Purkinje cell (primary cell): ENCODE measurements around the gene PCDHA7. TPM values are rescaled to one million over a fixed set of nuclear protein-coding genes. Genes with fewer than 3 reads are reported as not detected.

Source experiments
- polyA plus RNA-seq: library from polyadenylated mRNA; unstranded; fragments of >200 nt; fragmentation: Nextera tagmentation; gene quantifications from 2 replicates; pipeline ENCODE4 v1.2.1, GENCODE V29; 2014

The PCDHA7 gene
- polyA plus RNA-seq, 1 donor from 2014 or later, result 0.39 TPM

Other genes starting within 250 kb of the PCDHA7 start
- gene CD14, start 201.1 kb upstream of the PCDHA7 start, polyA plus RNA-seq, result 3.2 and 5.5 TPM in 2 replicates
- 0.35 TPM in 1 of 2 replicates, not detected in the other for gene TMCO6, start 194.8 kb upstream of the PCDHA7 start, polyA plus RNA-seq
- 580 and 589 TPM in 2 replicates for gene NDUFA2, start 186.6 kb upstream of the PCDHA7 start, polyA plus RNA-seq
- gene IK, start 186.4 kb upstream of the PCDHA7 start, polyA plus RNA-seq, result 95.1 and 132 TPM in 2 replicates
- gene WDR55, start 169.4 kb upstream of the PCDHA7 start, polyA plus RNA-seq, result 5.1 and 5.7 TPM in 2 replicates
- not detected in 2 replicates for gene DND1, start 160.7 kb upstream of the PCDHA7 start, polyA plus RNA-seq
- 68.3 and 76.9 TPM in 2 replicates for gene HARS1, start 142.9 kb upstream of the PCDHA7 start, polyA plus RNA-seq
- gene HARS2, start 142.8 kb upstream of the PCDHA7 start, polyA plus RNA-seq, result 9.2 and 12.1 TPM in 2 replicates
- 44.8 and 45.9 TPM in 2 replicates for gene ZMAT2, start 133.8 kb upstream of the PCDHA7 start, polyA plus RNA-seq
- 5.3 and 10.1 TPM in 2 replicates for gene PCDHA1, start 48.1 kb upstream of the PCDHA7 start, polyA plus RNA-seq
- gene PCDHA2, start 39.4 kb upstream of the PCDHA7 start, polyA plus RNA-seq, result not detected in 2 replicates
- 3.8 TPM in 1 of 2 replicates, not detected in the other for gene PCDHA3, start 33.2 kb upstream of the PCDHA7 start, polyA plus RNA-seq
- 0.62 and 10.7 TPM in 2 replicates for gene PCDHA4, start 27.2 kb upstream of the PCDHA7 start, polyA plus RNA-seq
- gene PCDHA5, start 12.7 kb upstream of the PCDHA7 start, polyA plus RNA-seq, result 1.5 and 6.3 TPM in 2 replicates
- gene PCDHA6, start 6.3 kb upstream of the PCDHA7 start, polyA plus RNA-seq, result 4.0 and 5.4 TPM in 2 replicates
- 1.4 TPM in 1 of 2 replicates, not detected in the other for gene PCDHA8, start 6.9 kb downstream of the PCDHA7 start, polyA plus RNA-seq
- gene PCDHA9, start 14.1 kb downstream of the PCDHA7 start, polyA plus RNA-seq, result 0.07 and 0.16 TPM in 2 replicates
- 13.4 and 23.1 TPM in 2 replicates for gene PCDHA10, start 21.6 kb downstream of the PCDHA7 start, polyA plus RNA-seq
- 2.2 and 2.8 TPM in 2 replicates for gene PCDHA11, start 34.7 kb downstream of the PCDHA7 start, polyA plus RNA-seq
- 1.1 and 1.2 TPM in 2 replicates for gene PCDHA12, start 41.0 kb downstream of the PCDHA7 start, polyA plus RNA-seq
- gene PCDHA13, start 47.9 kb downstream of the PCDHA7 start, polyA plus RNA-seq, result 12.7 and 31.9 TPM in 2 replicates
- 11.6 and 30.0 TPM in 2 replicates for gene PCDHAC1, start 92.0 kb downstream of the PCDHA7 start, polyA plus RNA-seq
- 22.6 and 36.9 TPM in 2 replicates for gene PCDHAC2, start 132.2 kb downstream of the PCDHA7 start, polyA plus RNA-seq
- gene PCDHB1, start 217.1 kb downstream of the PCDHA7 start, polyA plus RNA-seq, result not detected in 2 replicates